Activated CD8-positive, alpha-beta memory T cell treated with anti-CD3 and anti-CD28 coated beads, Interleukin-2, amount 50 U/mL, for 48 hours (primary cell): ENCODE data around the gene PSME2.
A peak's percentile ranks its signal among the peaks of the same experiment; 100 is the strongest.

Experiments
- DNase-seq: peaks from one replicate; pipeline ENCODE4 v3.0.0-alpha.2; 2020

PSME2 gene

GRCh38 chr14:24146453-24146977 lies at the start of gene PSME2:
Gene PSME2 (minus strand): TSS chr14:24146610. CDS start chr14:24146581, 29 bp downstream.
- DNase-seq: peak; percentile 95

- DNase-seq: peak; percentile 93
These were observed 49.0 kb upstream of the PSME2 start, which contains the start of gene TM9SF1 for GRCh38 chr14:24195186-24196070. Gene TM9SF1 (minus strand): TSS chr14:24195441. CDS start chr14:24195019, 422 bp downstream.

GRCh38 chr14:24194873-24195185 lies 48.4 kb upstream of the PSME2 start:
- DNase-seq: no peak

- no peak for DNase-seq
These were observed 47.9 kb upstream of the PSME2 start for GRCh38 chr14:24194186-24194872.

- no peak for DNase-seq
These were observed 46.5 kb upstream of the PSME2 start for GRCh38 chr14:24192933-24193332.

GRCh38 chr14:24190416-24190815 lies 44.0 kb upstream of the PSME2 start:
- DNase-seq: no peak

- no peak for DNase-seq
These were observed 43.0 kb upstream of the PSME2 start for GRCh38 chr14:24189460-24189859.

GRCh38 chr14:24189059-24189375 lies 42.6 kb upstream of the PSME2 start:
- no peak for DNase-seq

GRCh38 chr14:24188251-24189058 lies 42.0 kb upstream of the PSME2 start, which contains the start of gene IPO4:
Gene IPO4 (minus strand): TSS chr14:24188816. CDS start chr14:24188787, 29 bp downstream.
- DNase-seq: peak; percentile 95

- DNase-seq: no peak
These were observed 41.1 kb upstream of the PSME2 start for GRCh38 chr14:24187539-24187915.

- DNase-seq: no peak
These were observed 40.6 kb upstream of the PSME2 start for GRCh38 chr14:24186831-24187538.

- DNase-seq: no peak
These were observed 39.3 kb upstream of the PSME2 start for GRCh38 chr14:24185741-24186140.

GRCh38 chr14:24185026-24185425 lies 38.6 kb upstream of the PSME2 start:
- no peak for DNase-seq

GRCh38 chr14:24184104-24184970 lies 37.9 kb upstream of the PSME2 start:
- no peak for DNase-seq

GRCh38 chr14:24183014-24183481 lies 36.6 kb upstream of the PSME2 start:
- DNase-seq: no peak

- no peak for DNase-seq
These were observed 35.9 kb upstream of the PSME2 start for GRCh38 chr14:24182110-24182882.

GRCh38 chr14:24181371-24182077 lies 35.1 kb upstream of the PSME2 start:
- DNase-seq: no peak

GRCh38 chr14:24179961-24180796 lies 33.8 kb upstream of the PSME2 start:
- DNase-seq: no peak
